ENCODE results near the gene TRIM10.

GRCh38 chr6:30164714-30165113 is 3.7 kb upstream of the TRIM10 start:
- TF ChIP-seq CTCF (IDR thresholded peaks at IDR 0.05; ENCODE audit: low read length) (no peak), EZH2 (optimal IDR thresholded peaks at IDR 0.05; ENCODE audit: low read depth, low read length) (no peak)

All from MM.1S (cell line).